ENCODE data around the gene KIF5A.
"Not testable (repeated sequence)": the region's sequence is repeated elsewhere in the genome, so short reads cannot be mapped to it uniquely, and the experiment has no call there.

KIF5A gene

DNA sequence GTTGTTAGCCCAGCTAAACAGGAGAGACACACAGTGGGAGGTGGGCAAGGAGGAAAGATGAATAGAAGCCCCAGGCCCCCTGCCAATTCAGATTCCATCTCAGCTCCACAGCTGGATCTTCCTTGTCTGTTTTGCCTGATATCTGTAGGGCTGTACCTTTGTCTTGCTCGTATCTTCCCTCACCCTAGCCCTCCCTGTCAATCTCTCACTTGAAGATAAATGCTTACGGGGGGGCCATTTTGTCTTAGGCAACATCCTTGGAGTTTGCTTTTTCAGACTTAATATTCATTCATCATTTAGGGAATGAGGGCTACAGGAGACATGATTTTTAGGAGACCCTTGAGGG, 2.4 kb downstream of the KIF5A start:
- H3K9me3 ChIP-seq (ENCODE audit: control insufficient read depth, insufficient read depth, low read length), result no peaks in the 10 kb centered on the region
- H3K36me3 ChIP-seq (ENCODE audit: control insufficient read depth, insufficient read depth, low read length), result peaks cover 3% of the 10 kb centered on the region
- H3K27me3 ChIP-seq (ENCODE audit: control insufficient read depth, insufficient read depth, low read length), result peaks cover 25% of the 10 kb centered on the region
- H3K4me3 ChIP-seq (ENCODE audit: low read depth, low read length), result peak overlapping the region; percentile 1
- no peak overlapping the region for H3K9ac ChIP-seq (ENCODE audit: low read depth, low read length)
- peaks cover 28% of the 10 kb centered on the region for H3K4me1 ChIP-seq (ENCODE audit: control insufficient read depth, insufficient read depth, low read length)

GRCh38 chr12:57552835-57553313, 3.0 kb downstream of the KIF5A start:
- Histone ChIP-seq H3K9ac (ENCODE audit: low read depth, low read length) (no peak overlapping the region), H3K4me3 (ENCODE audit: low read depth, low read length) (peak overlapping the region; percentile 1), H3K9me3 (ENCODE audit: control insufficient read depth, insufficient read depth, low read length) (no peaks in the 10 kb centered on the region), H3K36me3 (ENCODE audit: control insufficient read depth, insufficient read depth, low read length) (peaks cover 3% of the 10 kb centered on the region), H3K27me3 (ENCODE audit: control insufficient read depth, insufficient read depth, low read length) (peaks cover 21% of the 10 kb centered on the region), H3K4me1 (ENCODE audit: control insufficient read depth, insufficient read depth, low read length) (peaks cover 28% of the 10 kb centered on the region)

- H3K4me1 ChIP-seq (ENCODE audit: control insufficient read depth, insufficient read depth, low read length), result peaks cover 27% of the 10 kb centered on the region
Observed at GRCh38 chr12:57553343-57554202, 3.7 kb downstream of the KIF5A start.

GRCh38 chr12:57554453-57554852, 4.6 kb downstream of the KIF5A start:
- H3K36me3 ChIP-seq (ENCODE audit: control insufficient read depth, insufficient read depth, low read length), result peaks cover 3% of the 10 kb centered on the region
- H3K4me1 ChIP-seq (ENCODE audit: control insufficient read depth, insufficient read depth, low read length), result peaks cover 22% of the 10 kb centered on the region
- no peaks in the 10 kb centered on the region for H3K9me3 ChIP-seq (ENCODE audit: control insufficient read depth, insufficient read depth, low read length)
- peaks cover 6% of the 10 kb centered on the region for H3K27me3 ChIP-seq (ENCODE audit: control insufficient read depth, insufficient read depth, low read length)
- no peak overlapping the region for H3K9ac ChIP-seq (ENCODE audit: low read depth, low read length)
- H3K4me3 ChIP-seq (ENCODE audit: low read depth, low read length), result no peak overlapping the region

More at GRCh38 chr12:57553343-57554202, 3.7 kb downstream of the KIF5A start:
- H3K9me3 ChIP-seq (ENCODE audit: control insufficient read depth, insufficient read depth, low read length), result no peaks in the 10 kb centered on the region
- peaks cover 3% of the 10 kb centered on the region for H3K36me3 ChIP-seq (ENCODE audit: control insufficient read depth, insufficient read depth, low read length)
- H3K4me3 ChIP-seq (ENCODE audit: low read depth, low read length), result no peak overlapping the region
- peaks cover 15% of the 10 kb centered on the region for H3K27me3 ChIP-seq (ENCODE audit: control insufficient read depth, insufficient read depth, low read length)
- no peak overlapping the region for H3K9ac ChIP-seq (ENCODE audit: low read depth, low read length)

DNA sequence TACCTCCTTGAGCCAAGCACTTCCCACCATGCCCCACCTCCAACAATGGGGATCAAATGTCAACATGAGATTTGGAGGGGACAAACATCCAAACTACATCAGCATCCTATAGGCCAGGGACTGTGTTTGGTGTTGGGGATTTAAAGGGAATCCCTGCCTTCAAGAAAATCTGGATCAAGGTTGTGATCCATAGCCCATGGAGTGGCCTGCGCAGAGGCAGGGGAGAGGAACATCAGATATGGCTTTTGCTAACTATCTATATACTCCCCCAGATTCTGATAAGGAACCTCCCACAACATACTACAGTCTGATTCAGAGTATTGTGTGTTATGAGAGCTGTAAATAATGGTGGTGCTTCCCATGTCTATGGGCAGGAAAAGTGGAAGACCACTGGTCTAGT, 5.1 kb downstream of the KIF5A start:
- Histone ChIP-seq H3K9ac (ENCODE audit: low read depth, low read length) (no peak overlapping the region), H3K9me3 (ENCODE audit: control insufficient read depth, insufficient read depth, low read length) (no peaks in the 10 kb centered on the region), H3K36me3 (ENCODE audit: control insufficient read depth, insufficient read depth, low read length) (peaks cover 3% of the 10 kb centered on the region), H3K27me3 (ENCODE audit: control insufficient read depth, insufficient read depth, low read length) (peaks cover 5% of the 10 kb centered on the region), H3K4me1 (ENCODE audit: control insufficient read depth, insufficient read depth, low read length) (peaks cover 22% of the 10 kb centered on the region), H3K4me3 (ENCODE audit: low read depth, low read length) (no peak overlapping the region)

DNA sequence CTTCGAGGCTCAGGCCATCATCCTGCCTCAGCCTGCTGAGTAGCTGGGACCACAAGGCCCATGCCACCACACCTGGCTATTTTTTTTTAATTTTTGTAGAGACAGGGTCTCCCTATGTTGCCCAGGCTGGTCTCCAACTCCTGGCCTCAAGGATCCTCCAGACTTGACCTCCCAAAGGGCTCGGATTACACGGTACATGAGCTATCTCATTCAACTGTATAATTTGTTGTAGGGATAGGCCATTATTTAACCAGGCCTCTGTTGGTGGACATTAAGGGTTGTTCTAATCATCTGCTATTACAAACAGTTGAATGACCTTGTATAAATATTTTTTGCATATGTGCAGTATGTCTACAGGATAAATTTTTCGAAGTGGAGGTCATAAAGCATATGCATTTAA, 9.0 kb downstream of the KIF5A start:
- Histone ChIP-seq H3K36me3 (ENCODE audit: control insufficient read depth, insufficient read depth, low read length) (no peaks in the 10 kb centered on the region), H3K4me1 (ENCODE audit: control insufficient read depth, insufficient read depth, low read length) (peaks cover 3% of the 10 kb centered on the region), H3K4me3 (ENCODE audit: low read depth, low read length) (no peak overlapping the region), H3K27me3 (ENCODE audit: control insufficient read depth, insufficient read depth, low read length) (no peaks in the 10 kb centered on the region), H3K9ac (ENCODE audit: low read depth, low read length) (no peak overlapping the region), H3K9me3 (ENCODE audit: control insufficient read depth, insufficient read depth, low read length) (no peaks in the 10 kb centered on the region)

GRCh38 chr12:57560516-57560915, 10.7 kb downstream of the KIF5A start:
- H3K9me3 ChIP-seq (ENCODE audit: control insufficient read depth, insufficient read depth, low read length), result no peaks in the 10 kb centered on the region
- no peaks in the 10 kb centered on the region for H3K27me3 ChIP-seq (ENCODE audit: control insufficient read depth, insufficient read depth, low read length)
- H3K4me3 ChIP-seq (ENCODE audit: low read depth, low read length), result no peak overlapping the region
- peaks cover 2% of the 10 kb centered on the region for H3K36me3 ChIP-seq (ENCODE audit: control insufficient read depth, insufficient read depth, low read length)
- peaks cover 3% of the 10 kb centered on the region for H3K4me1 ChIP-seq (ENCODE audit: control insufficient read depth, insufficient read depth, low read length)
- no peak overlapping the region for H3K9ac ChIP-seq (ENCODE audit: low read depth, low read length)

GRCh38 chr12:57561117-57561516, 11.3 kb downstream of the KIF5A start:
- H3K9ac ChIP-seq (ENCODE audit: low read depth, low read length); H3K27me3 ChIP-seq (ENCODE audit: control insufficient read depth, insufficient read depth, low read length); H3K36me3 ChIP-seq (ENCODE audit: control insufficient read depth, insufficient read depth, low read length); H3K9me3 ChIP-seq (ENCODE audit: control insufficient read depth, insufficient read depth, low read length); H3K4me3 ChIP-seq (ENCODE audit: low read depth, low read length); H3K4me1 ChIP-seq (ENCODE audit: control insufficient read depth, insufficient read depth, low read length): not testable (repeated sequence)

- no peaks in the 10 kb centered on the region for H3K27me3 ChIP-seq (ENCODE audit: control insufficient read depth, insufficient read depth, low read length)
- no peak overlapping the region for H3K4me3 ChIP-seq (ENCODE audit: low read depth, low read length)
- no peaks in the 10 kb centered on the region for H3K9me3 ChIP-seq (ENCODE audit: control insufficient read depth, insufficient read depth, low read length)
- H3K36me3 ChIP-seq (ENCODE audit: control insufficient read depth, insufficient read depth, low read length), result peaks cover 9% of the 10 kb centered on the region
- H3K4me1 ChIP-seq (ENCODE audit: control insufficient read depth, insufficient read depth, low read length), result no peaks in the 10 kb centered on the region
- H3K9ac ChIP-seq (ENCODE audit: low read depth, low read length), result no peak overlapping the region
Observed at GRCh38 chr12:57563358-57563757, 13.5 kb downstream of the KIF5A start.

GRCh38 chr12:57564178-57564740, 14.4 kb downstream of the KIF5A start:
- H3K27me3 ChIP-seq (ENCODE audit: control insufficient read depth, insufficient read depth, low read length), result no peaks in the 10 kb centered on the region
- H3K4me3 ChIP-seq (ENCODE audit: low read depth, low read length), result no peak overlapping the region
- no peak overlapping the region for H3K9ac ChIP-seq (ENCODE audit: low read depth, low read length)
- no peaks in the 10 kb centered on the region for H3K4me1 ChIP-seq (ENCODE audit: control insufficient read depth, insufficient read depth, low read length)
- no peaks in the 10 kb centered on the region for H3K9me3 ChIP-seq (ENCODE audit: control insufficient read depth, insufficient read depth, low read length)
- H3K36me3 ChIP-seq (ENCODE audit: control insufficient read depth, insufficient read depth, low read length), result peaks cover 15% of the 10 kb centered on the region

GRCh38 chr12:57568838-57569237, 19.0 kb downstream of the KIF5A start:
- Histone ChIP-seq H3K9me3 (ENCODE audit: control insufficient read depth, insufficient read depth, low read length) (no peaks in the 10 kb centered on the region), H3K4me3 (ENCODE audit: low read depth, low read length) (no peak overlapping the region), H3K4me1 (ENCODE audit: control insufficient read depth, insufficient read depth, low read length) (no peaks in the 10 kb centered on the region), H3K36me3 (ENCODE audit: control insufficient read depth, insufficient read depth, low read length) (peaks cover 35% of the 10 kb centered on the region), H3K9ac (ENCODE audit: low read depth, low read length) (no peak overlapping the region), H3K27me3 (ENCODE audit: control insufficient read depth, insufficient read depth, low read length) (no peaks in the 10 kb centered on the region)

GRCh38 chr12:57569858-57570257, 20.0 kb downstream of the KIF5A start:
- no peak overlapping the region for H3K9ac ChIP-seq (ENCODE audit: low read depth, low read length)
- peaks cover 33% of the 10 kb centered on the region for H3K36me3 ChIP-seq (ENCODE audit: control insufficient read depth, insufficient read depth, low read length)
- H3K9me3 ChIP-seq (ENCODE audit: control insufficient read depth, insufficient read depth, low read length), result no peaks in the 10 kb centered on the region
- no peak overlapping the region for H3K4me3 ChIP-seq (ENCODE audit: low read depth, low read length)
- no peaks in the 10 kb centered on the region for H3K4me1 ChIP-seq (ENCODE audit: control insufficient read depth, insufficient read depth, low read length)
- H3K27me3 ChIP-seq (ENCODE audit: control insufficient read depth, insufficient read depth, low read length), result no peaks in the 10 kb centered on the region
